GM12878 (cell line): ENCODE data around the gene NYAP1. TPM values are rescaled to one million over a fixed set of nuclear protein-coding genes. Genes with fewer than 3 reads are reported as not detected.

ENCODE experiments used
- ATAC-seq: fragments of 200-7000 bp; cut with Tn5 transposase; 3 replicates; pipeline ENCODE4 v1.9.1; 2020; ENCODE audit warnings: mild to moderate bottlenecking, moderate library complexity
- BruUV-seq: library from RNA; stranded (reverse); fragments of 400-500 nt; replicated peaks from 2 replicates; lab custom pipeline; 2021; lab: Mats Ljungman, UMichigan
- CTCF ChIA-PET: fragments of 300-600 bp; sonication (Branson Sonifier 250); formaldehyde crosslinking; extraction: SDS; loops from one replicate; lab custom pipeline; 2021; ENCODE audit warnings: inconsistent platforms; lab: Yijun Ruan, JAX
- POLR2A ChIA-PET: fragments of 350-600 bp; formaldehyde crosslinking; extraction: SDS; loops from one replicate; lab custom pipeline; 2021; ENCODE audit warnings: inconsistent platforms; lab: Charles Lee
- RAD21 ChIA-PET: fragments of 300-600 bp; sonication (Branson Sonifier 250); formaldehyde crosslinking; loops from one replicate; lab custom pipeline; 2023; ENCODE audit warnings: antibody characterized with exemption; ENCODE audit not compliant: unreplicated experiment; lab: Charles Lee
- SMC1A ChIA-PET: fragments of 300-600 bp; sonication (Branson Sonifier 250); formaldehyde crosslinking; loops from one replicate; lab custom pipeline; 2023; ENCODE audit not compliant: unreplicated experiment, uncharacterized antibody; lab: Charles Lee
- DNase-seq: peaks from one replicate; pipeline ENCODE4 v3.0.0-alpha.2; 2011; ENCODE audit warnings: low read depth, low spot score
- FAIRE-seq: peaks from 3 replicates; lab custom pipeline; 2011; peaks lifted over from hg19 to GRCh38; lab: Jason Lieb, UNC
- H2AFZ ChIP-seq: 2 replicates; pipeline ENCODE4 v1.6.0; 2011; ENCODE audit warnings: low read depth, low read length, control low read depth; ENCODE audit not compliant: control insufficient read depth
- H3K27ac ChIP-seq: 2 replicates; pipeline ENCODE4 v1.5.1; 2011; ENCODE audit warnings: control low read depth; ENCODE audit not compliant: control insufficient read depth, insufficient read depth
- H3K27me3 ChIP-seq, 2 experiments: replicated peaks in 1 of 2; 2 replicates each; pipeline versions ENCODE4 v1.6.0 to v1.6.1; 2011; ENCODE audit warnings: low read length in 1 of 2; ENCODE audit not compliant: control insufficient read depth in 2 of 2, insufficient read depth in 2 of 2
- H3K36me3 ChIP-seq, 2 experiments: 2 replicates each; pipeline ENCODE4 v1.5.1; 2011; ENCODE audit warnings: low read length in 1 of 2; ENCODE audit not compliant: control insufficient read depth in 2 of 2, insufficient read depth in 2 of 2
- H3K4me1 ChIP-seq: 2 replicates; pipeline ENCODE4 v1.6.1; 2011; ENCODE audit warnings: mild to moderate bottlenecking, low read length, moderate library complexity, mixed read lengths; ENCODE audit not compliant: control insufficient read depth, insufficient read depth
- H3K4me2 ChIP-seq: 2 replicates; pipeline ENCODE4 v1.6.0; 2011; ENCODE audit warnings: control low read depth; ENCODE audit not compliant: control insufficient read depth, insufficient read depth
- H3K4me3 ChIP-seq: fragments of 200-600 bp; sonication (generic); 2 replicates; pipeline ENCODE4 v1.5.1; 2016
- H3K79me2 ChIP-seq: 2 replicates; pipeline ENCODE4 v1.6.0; 2011; ENCODE audit warnings: low read length; ENCODE audit not compliant: control insufficient read depth, insufficient read depth
- H3K9ac ChIP-seq: 2 replicates; pipeline ENCODE4 v1.8.0; 2011; ENCODE audit warnings: low read length, control low read depth, mixed read lengths; ENCODE audit not compliant: control insufficient read depth, insufficient read depth
- H3K9me3 ChIP-seq: replicated peaks from 3 replicates; pipeline ENCODE4 v1.5.1; 2011; ENCODE audit warnings: mild to moderate bottlenecking, low read length; ENCODE audit not compliant: control insufficient read depth, insufficient read depth
- H4K20me1 ChIP-seq: 2 replicates; pipeline ENCODE4 v1.6.0; 2011; ENCODE audit not compliant: control insufficient read depth, insufficient read depth
- CTCF ChIP-seq, 3 experiments: IDR thresholded peaks in 2 of 3; conservative IDR thresholded peaks in 1 of 3; 2 replicates each; pipeline ENCODE4 v1.5.1; 2011; ENCODE audit warnings: low read depth in 3 of 3, low read length in 3 of 3, mild to moderate bottlenecking in 3 of 3, control low read depth in 2 of 3, moderate library complexity in 2 of 3, inconsistent platforms in 1 of 3, mixed read lengths in 1 of 3; ENCODE audit not compliant: control insufficient read depth in 2 of 3, insufficient read depth in 1 of 3; ENCODE audit errors: extremely low read depth in 1 of 3
- RAD21 ChIP-seq: IDR thresholded peaks from 2 replicates; pipeline ENCODE4 v1.6.1; 2011; ENCODE audit warnings: mild to moderate bottlenecking, low read depth, low read length, moderate library complexity; ENCODE audit not compliant: insufficient read depth
- SRF ChIP-seq, 2 experiments: IDR thresholded peaks; 2 replicates each; pipeline ENCODE4 v1.6.1; 2011; ENCODE audit warnings: low read depth in 2 of 2, low read length in 2 of 2, mild to moderate bottlenecking in 1 of 2, moderate library complexity in 1 of 2
- WGBS: methylation state at CpG from one replicate; pipeline ENCODE4 v1.1.6; 2016; ENCODE audit warnings: low lambda C conversion rate; ENCODE audit not compliant: insufficient replicate concordance, insufficient coverage; ENCODE audit errors: missing lambda C conversion rate; 5-methylcytosine and 5-hydroxymethylcytosine counted together
- in situ Hi-C: fragments of 300-500 bp; cut with MboI; formaldehyde crosslinking; loops from 9 replicates; pipeline ENCODE4 v1.14.3; 2018; ENCODE audit warnings: mixed read lengths
- intact Hi-C: fragments of 100-400 bp; cut with micrococcal nuclease; formaldehyde crosslinking; loops from one replicate; pipeline ENCODE4 v1.14.2; 2022; ENCODE audit not compliant: unreplicated experiment
- polyA plus RNA-seq, 11 experiments: library from polyadenylated mRNA; depleted of rRNA in 4 of 11; unstranded in 6 of 11; stranded (reverse) in 5 of 11; fragments of >200 nt; fragmentation: Nextera tagmentation in 4 of 11; fragmentation: Illumina TruSeq in 1 of 11; extraction: Ambion mirVana in 4 of 11; extraction: Trizol in 1 of 11; gene quantifications; 1 replicate in 1 of 11; 2 replicates in 10 of 11; pipeline versions ENCODE4 v1.2.1 to v1.2.3, GENCODE V29; 2011 to 2016; ENCODE audit warnings: inconsistent platforms in 2 of 11, missing spikeins in 2 of 11, low read depth in 1 of 11
- total RNA-seq, 4 experiments: library from RNA; depleted of rRNA in 3 of 4; stranded (reverse); fragments of >200 nt in 3 of 4; fragmentation: Illumina TruSeq in 1 of 4; extraction: Trizol in 1 of 4; gene quantifications; 2 replicates each; pipeline versions ENCODE4 v1.2.1 to v1.2.3, GENCODE V29; 2013 to 2021

NYAP1 gene
- total and polyA plus RNA-seq, 10 of the 15 experiments (the other 5 are each of a cell fraction or from before 2014, with no cell fraction given), result 0.04 to 0.28 (median 0.11) TPM; not detected in 6

GRCh38 chr7:100465702-100466311 lies 17.9 kb upstream of the NYAP1 start:
- Histone ChIP-seq H3K27ac (no peak overlapping the region), H3K9me3 (no peaks in the 10 kb centered on the region), H3K79me2 (0 out of 2 replicates have a peak, but pooled peaks cover 3% of the 10 kb centered on the region), H3K4me2 (no peak overlapping the region), H2AFZ (no peak overlapping the region), H3K36me3 (peaks cover 4 to 6% of the 10 kb centered on the region in 2 experiments; a peak in 3 of 4 replicates), H3K4me3 (no peak overlapping the region), H3K4me1 (no peaks in the 10 kb centered on the region), H3K27me3 (no peaks in the 10 kb centered on the region), H3K9ac (no peak overlapping the region), H4K20me1 (no peaks in the 10 kb centered on the region)
- in situ Hi-C loops, result loop anchor here (25.0 kb wide), 1 partner anchor 221 kb away; the partner anchor contains the start of gene GIGYF1
- ChIA-PET CTCF (interaction anchor here (0.6 to 1.6 kb wide), 8 partner anchors 12 to 123 kb away, joined by 3 to 7 read pairs (median 3); no protein-coding TSS in a partner anchor), SMC1A (interaction anchor here (0.7 to 1.5 kb wide), 5 partner anchors 10 to 233 kb away, joined by 3 to 7 read pairs (median 4); no protein-coding TSS in a partner anchor), POLR2A (no interaction called here), RAD21 (interaction anchor here (0.9 to 1.4 kb wide), 4 partner anchors 19 to 146 kb away, joined by 3 to 6 read pairs (median 4); partner anchors contain the start of gene MOSPD3)
- intact Hi-C loops, result no loop called here
- peak; percentile 58 for ATAC-seq
- BruUV-seq, result no TSS peak
- FAIRE-seq, result no peak
- no peak for DNase-seq
- TF ChIP-seq CTCF (IDR thresholded peaks at IDR 0.05 in 2 of 3, conservative IDR thresholded peaks at IDR 0.05 in 1 of 3; ENCODE audit: control insufficient read depth in 2 of 3, extremely low read depth in 1 of 3, insufficient read depth in 1 of 3, low read depth in 3 of 3, low read length in 3 of 3) (peak in 2 of 3 experiments; percentile 33 to 36; a peak in 2 of 6 replicates), SRF (IDR thresholded peaks at IDR 0.05; ENCODE audit: low read depth in 2 of 2, low read length in 2 of 2) (no peak), RAD21 (0 out of 2 replicates have a peak, but pooled peaks have one; percentile 5)
- 91% methylated on average over 7 of the region's 17 CpGs for WGBS
